ENCODE results near the gene LENG9. TPM values are rescaled to one million over a fixed set of nuclear protein-coding genes. Genes with fewer than 3 reads are reported as not detected.

LENG9 gene
- polyA plus RNA-seq, 2 of the 4 experiments (the other 2 are of a cell fraction), result 1.9 to 4.1 TPM

GRCh38 chr19:54455786-54456422, 7.7 kb downstream of the LENG9 start:
- Histone ChIP-seq H3K4me1 (peaks cover 18% of the 10 kb centered on the region), H3K27ac (no peak overlapping the region), H3K9me3 (no peaks in the 10 kb centered on the region), H3K4me2 (no peak overlapping the region), H3K4me3 (no peak overlapping the region)
- TF ChIP-seq REST (IDR thresholded peaks at IDR 0.05) (no peak), JUN (IDR thresholded peaks at IDR 0.05) (no peak), ATOH8 (CRISPR knock-in tag; IDR thresholded peaks at IDR 0.05; ENCODE audit: low read depth) (no peak), POLR2AphosphoS2 (conservative IDR thresholded peaks at IDR 0.05; ENCODE audit: low read length) (no peak), MYC (IDR thresholded peaks at IDR 0.05; ENCODE audit: borderline replicate concordance, low read length) (no peak), TFCP2L1 (CRISPR knock-in tag; IDR thresholded peaks at IDR 0.05) (no peak), KDM1A (IDR thresholded peaks at IDR 0.05; ENCODE audit: low read depth) (no peak), JUNB (IDR thresholded peaks at IDR 0.05) (no peak), CBX2 (IDR thresholded peaks at IDR 0.05; ENCODE audit: borderline replicate concordance, low read depth) (no peak)
- TF ChIP-seq, protein P1, sequence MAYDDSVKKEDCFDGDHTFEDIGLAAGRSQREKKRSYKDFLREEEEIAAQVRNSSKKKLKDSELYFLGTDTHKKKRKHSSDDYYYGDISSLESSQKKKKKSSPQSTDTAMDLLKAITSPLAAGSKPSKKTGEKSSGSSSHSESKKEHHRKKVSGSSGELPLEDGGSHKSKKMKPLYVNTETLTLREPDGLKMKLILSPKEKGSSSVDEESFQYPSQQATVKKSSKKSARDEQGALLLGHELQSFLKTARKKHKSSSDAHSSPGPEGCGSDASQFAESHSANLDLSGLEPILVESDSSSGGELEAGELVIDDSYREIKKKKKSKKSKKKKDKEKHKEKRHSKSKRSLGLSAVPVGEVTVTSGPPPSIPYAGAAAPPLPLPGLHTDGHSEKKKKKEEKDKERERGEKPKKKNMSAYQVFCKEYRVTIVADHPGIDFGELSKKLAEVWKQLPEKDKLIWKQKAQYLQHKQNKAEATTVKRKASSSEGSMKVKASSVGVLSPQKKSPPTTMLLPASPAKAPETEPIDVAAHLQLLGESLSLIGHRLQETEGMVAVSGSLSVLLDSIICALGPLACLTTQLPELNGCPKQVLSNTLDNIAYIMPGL (CRISPR knock-in tag; IDR thresholded peaks at IDR 0.05; ENCODE audit: borderline replicate concordance), result no peak
- TF ChIP-seq, protein P2, sequence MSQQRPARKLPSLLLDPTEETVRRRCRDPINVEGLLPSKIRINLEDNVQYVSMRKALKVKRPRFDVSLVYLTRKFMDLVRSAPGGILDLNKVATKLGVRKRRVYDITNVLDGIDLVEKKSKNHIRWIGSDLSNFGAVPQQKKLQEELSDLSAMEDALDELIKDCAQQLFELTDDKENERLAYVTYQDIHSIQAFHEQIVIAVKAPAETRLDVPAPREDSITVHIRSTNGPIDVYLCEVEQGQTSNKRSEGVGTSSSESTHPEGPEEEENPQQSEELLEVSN (IDR thresholded peaks at IDR 0.05; ENCODE audit: borderline replicate concordance, low read depth), result no peak
- DNase-seq (ENCODE audit: low read depth in 1 of 2, low spot score in 1 of 2) (no peak), ATAC-seq (no peak), FAIRE-seq (no peak)
- 94% methylated on average over 40 of the region's 40 CpGs for WGBS (ENCODE audit: missing lambda C conversion rate)
- CTCF ChIA-PET, result interaction anchor here (1.1 to 4.5 kb wide), 4 partner anchors 11 to 313 kb away, joined by 3 to 29 read pairs (median 6); no protein-coding TSS in a partner anchor
- POLR2A ChIA-PET, result interaction anchor here (3.4 kb wide), 1 partner anchor 7 kb away, joined by 21 read pairs; the partner anchor contains the start of gene LENG9

DNA sequence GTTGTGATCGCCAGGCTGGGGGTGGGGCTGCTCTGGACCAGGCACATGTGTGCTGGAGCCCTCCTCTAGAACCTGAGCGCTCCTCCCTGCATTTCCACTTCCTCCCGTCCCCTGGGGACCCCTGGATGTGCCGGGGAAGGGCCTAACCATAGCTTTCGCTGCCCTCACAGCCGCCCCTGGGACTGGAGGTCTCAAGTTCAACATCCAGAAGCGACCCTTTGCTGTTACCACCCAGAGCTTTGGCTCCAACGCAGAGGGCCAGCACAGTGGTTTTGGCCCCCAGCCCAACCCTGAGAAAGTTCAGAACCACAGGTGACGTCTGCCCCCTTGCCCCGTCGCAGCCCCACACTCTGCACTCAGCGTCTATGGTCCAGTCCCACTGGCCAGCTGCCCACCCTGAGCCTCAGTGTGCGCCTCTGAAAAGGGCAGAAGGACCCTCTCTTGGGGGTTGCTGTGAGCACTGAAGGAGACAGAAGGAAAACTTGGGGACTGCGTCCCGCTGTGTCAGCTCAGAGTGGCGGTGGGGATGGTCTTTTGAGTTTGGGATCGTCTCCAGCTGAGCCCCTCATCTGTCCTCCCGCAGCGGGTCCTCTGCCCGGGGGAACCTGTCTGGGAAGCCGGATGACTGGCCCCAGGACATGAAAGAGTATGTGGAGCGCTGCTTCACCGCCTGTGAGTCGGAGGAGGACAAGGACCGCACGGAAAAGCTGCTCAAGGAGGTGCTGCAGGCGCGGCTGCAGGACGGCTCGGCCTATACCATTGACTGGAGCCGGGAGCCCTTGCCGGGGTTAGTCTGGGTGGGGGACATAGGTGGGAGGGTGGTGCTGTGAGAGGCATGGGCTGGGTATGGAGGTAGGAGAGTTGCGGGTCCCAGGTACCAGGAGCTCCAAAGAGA, 8.6 kb downstream of the LENG9 start:
- CTCF ChIA-PET, result interaction anchor here (1.1 to 4.5 kb wide), 5 partner anchors 8 to 312 kb away, joined by 3 to 29 read pairs (median 8); partner anchors contain the start of gene LENG9
- POLR2A ChIA-PET, result interaction anchor here (3.4 kb wide), 1 partner anchor 8 kb away, joined by 21 read pairs; the partner anchor contains the start of gene LENG9
- H3K9me3 ChIP-seq, result no peaks in the 10 kb centered on the region
- DNase-seq (ENCODE audit: low read depth in 1 of 2, low spot score in 1 of 2) (no peak), ATAC-seq (no peak), FAIRE-seq (no peak)
- TF ChIP-seq CBX2 (IDR thresholded peaks at IDR 0.05; ENCODE audit: borderline replicate concordance, low read depth) (no peak), CHD4 (IDR thresholded peaks at IDR 0.05; ENCODE audit: borderline replicate concordance) (no peak)
- H3K4me2 ChIP-seq, result no peak overlapping the region
- no peak overlapping the region for H3K27ac ChIP-seq
- 93% methylated on average over 33 of the region's 33 CpGs for WGBS (ENCODE audit: missing lambda C conversion rate)
- H3K4me3 ChIP-seq, result no peak overlapping the region
- H3K4me1 ChIP-seq, result peaks cover 16% of the 10 kb centered on the region
